GM19351 (cell line): Measurements from ENCODE around the gene CNGA2.

ENCODE experiments used
- ATAC-seq: cut with Tn5 transposase; IDR thresholded peaks from one replicate; pipeline ENCODE4 v1.9.1; 2021; ENCODE audit warnings: mild to moderate bottlenecking, moderate library complexity; ENCODE audit not compliant: unreplicated experiment

CNGA2 gene

GRCh38 chrX:151711154-151711553, 23.4 kb upstream of the CNGA2 start:
- no peak for ATAC-seq

- ATAC-seq: no peak
Observed at GRCh38 chrX:151711787-151712186, 22.8 kb upstream of the CNGA2 start.

GRCh38 chrX:151712253-151712652, 22.3 kb upstream of the CNGA2 start:
- no peak for ATAC-seq

- peak; percentile 72 for ATAC-seq
Observed at GRCh38 chrX:151713849-151714248, 20.7 kb upstream of the CNGA2 start.

GRCh38 chrX:151714362-151714761, 20.2 kb upstream of the CNGA2 start:
- no peak for ATAC-seq

GRCh38 chrX:151715752-151716151, 18.8 kb upstream of the CNGA2 start, which contains the start of gene FATE1:
FATE1 (plus strand) TSS chrX:151716035; CDS start chrX:151716120, 85 bp downstream.
- no peak for ATAC-seq

GRCh38 chrX:151722241-151722846, 12.2 kb upstream of the CNGA2 start:
- peak; percentile 87 for ATAC-seq

- ATAC-seq: no peak
Observed at GRCh38 chrX:151723156-151723760, 11.3 kb upstream of the CNGA2 start.

- no peak for ATAC-seq
Observed at GRCh38 chrX:151724563-151725337, 9.8 kb upstream of the CNGA2 start.

GRCh38 chrX:151725338-151725614, 9.3 kb upstream of the CNGA2 start:
- ATAC-seq: no peak

GRCh38 chrX:151726751-151727150, 7.8 kb upstream of the CNGA2 start:
- no peak for ATAC-seq

- no peak for ATAC-seq
Observed at GRCh38 chrX:151727346-151727745, 7.2 kb upstream of the CNGA2 start.

GRCh38 chrX:151729056-151729725, 5.4 kb upstream of the CNGA2 start:
- ATAC-seq: no peak

- ATAC-seq: no peak
Observed at GRCh38 chrX:151735219-151735618, 673 bp downstream of the CNGA2 start.

- ATAC-seq: no peak
Observed at GRCh38 chrX:151736685-151737084, 2.1 kb downstream of the CNGA2 start.

- ATAC-seq: no peak
Observed at GRCh38 chrX:151737494-151737893, 2.9 kb downstream of the CNGA2 start.

GRCh38 chrX:151738751-151739150, 4.2 kb downstream of the CNGA2 start:
- ATAC-seq: no peak

GRCh38 chrX:151741606-151742005, 7.1 kb downstream of the CNGA2 start:
- no peak for ATAC-seq

GRCh38 chrX:151742311-151742710, 7.8 kb downstream of the CNGA2 start:
- ATAC-seq: no peak

GRCh38 chrX:151743651-151744470, 9.3 kb downstream of the CNGA2 start:
- no peak for ATAC-seq

- ATAC-seq: no peak
Observed at GRCh38 chrX:151745651-151746050, 11.1 kb downstream of the CNGA2 start.
